T1000 (cell line): ENCODE data around the gene TNNT2.

ENCODE experiments used
- DNase-seq: peaks from one replicate; lab custom pipeline; 2025; ENCODE audit warnings: mixed read lengths; lab: John Stamatoyannopoulos, UW

TNNT2 gene

GRCh38 chr1:201377611-201378092 lies at the start of gene TNNT2:
TNNT2 (minus strand) TSS chr1:201377680; CDS start chr1:201373254, 4,426 bp downstream.
- DNase-seq = no peak

- no peak for DNase-seq
These were observed 49.2 kb upstream of the TNNT2 start for GRCh38 chr1:201426479-201427310.

- no peak for DNase-seq
These were observed 46.7 kb upstream of the TNNT2 start for GRCh38 chr1:201424146-201424545.

- no peak for DNase-seq
These were observed 46.2 kb upstream of the TNNT2 start for GRCh38 chr1:201423655-201424054.

- DNase-seq = no peak
These were observed 45.1 kb upstream of the TNNT2 start for GRCh38 chr1:201422436-201423030.

GRCh38 chr1:201422026-201422425 lies 44.5 kb upstream of the TNNT2 start:
- DNase-seq = no peak

GRCh38 chr1:201421041-201421440 lies 43.6 kb upstream of the TNNT2 start:
- no peak for DNase-seq

DNA sequence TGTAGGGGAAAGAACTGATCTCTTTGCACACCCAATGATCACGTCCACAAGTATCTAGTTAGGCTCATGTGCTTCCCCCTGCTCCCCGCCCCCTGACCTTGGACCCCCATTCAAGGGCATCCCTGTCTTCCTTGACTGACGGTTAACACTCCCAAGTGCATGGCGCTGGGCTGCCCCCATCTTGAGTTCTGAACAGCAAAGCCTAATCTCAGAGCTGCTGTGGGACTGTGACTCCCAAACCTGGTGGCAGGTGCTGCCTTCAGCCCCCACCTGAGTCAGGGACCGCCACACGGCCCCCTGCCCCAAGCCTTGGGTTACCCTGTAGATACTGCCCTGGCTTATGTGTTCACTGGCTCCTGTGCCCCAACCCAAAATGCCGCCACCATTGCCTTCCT lies 43.1 kb upstream of the TNNT2 start:
- no peak for DNase-seq

GRCh38 chr1:201419746-201420607 lies 42.5 kb upstream of the TNNT2 start:
- DNase-seq = no peak

DNA sequence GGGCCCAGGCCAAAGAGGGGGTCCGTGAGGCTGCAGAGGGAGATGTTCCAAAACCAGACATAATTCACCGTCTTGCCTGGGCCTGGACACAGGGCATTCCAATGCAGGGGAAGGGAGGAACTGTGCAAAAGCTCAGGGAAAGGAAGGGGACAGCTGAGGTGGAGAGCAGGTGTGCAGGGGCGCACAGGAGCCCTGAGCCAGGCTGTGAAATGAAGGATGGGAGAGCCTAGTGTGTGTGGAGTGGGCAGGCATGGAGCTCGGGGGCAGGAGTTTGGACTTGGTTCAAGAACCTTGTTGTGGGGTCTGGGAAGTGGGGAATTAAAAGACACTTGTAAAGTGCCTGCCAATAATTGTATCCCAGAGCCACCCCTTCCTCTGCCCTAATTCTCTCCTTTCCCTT lies 41.8 kb upstream of the TNNT2 start:
- no peak for DNase-seq

DNA sequence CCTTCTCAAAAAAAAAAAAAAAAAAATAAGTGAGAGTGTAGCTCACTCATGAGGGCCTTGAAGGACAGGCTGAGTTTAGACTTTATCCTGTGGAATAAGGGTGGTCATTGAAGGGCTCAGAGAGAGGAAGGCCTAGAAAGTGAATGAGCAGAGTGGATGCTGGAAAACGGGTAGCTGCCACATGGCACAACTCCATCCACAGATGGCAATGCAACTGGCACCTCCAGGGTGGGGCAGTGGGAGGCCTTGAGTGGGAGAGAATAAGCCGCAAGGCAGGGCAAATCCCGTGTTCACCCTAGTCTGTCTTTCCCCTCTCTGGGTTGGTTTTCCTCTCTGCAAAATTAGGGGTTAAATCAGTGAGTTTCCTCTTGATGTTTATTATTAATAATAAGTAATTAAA lies 41.0 kb upstream of the TNNT2 start:
- no peak for DNase-seq

- DNase-seq = no peak
These were observed 36.7 kb upstream of the TNNT2 start for GRCh38 chr1:201414051-201414738.

DNA sequence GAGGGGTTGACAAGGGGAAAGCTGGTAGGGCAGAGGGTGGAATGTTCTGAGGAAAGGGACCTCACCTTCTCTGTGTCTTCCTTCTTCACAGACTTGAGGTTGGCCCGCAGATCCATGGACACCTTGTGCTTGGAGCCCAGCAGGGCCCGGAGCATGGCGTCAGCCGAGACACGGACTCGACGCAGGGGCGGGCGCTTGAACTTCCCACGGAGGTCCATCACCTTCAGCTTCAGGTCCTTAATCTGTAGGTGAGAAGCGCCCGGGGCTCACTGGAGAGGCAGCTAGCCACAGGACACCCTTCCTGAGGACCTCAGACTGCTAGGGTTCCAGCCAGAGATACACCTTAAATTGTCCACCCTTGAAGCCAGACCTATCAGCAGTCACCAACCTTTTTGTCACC lies 33.8 kb upstream of the TNNT2 start:
- DNase-seq = no peak

- DNase-seq = no peak
These were observed 32.0 kb upstream of the TNNT2 start for GRCh38 chr1:201409440-201409839.

- no peak for DNase-seq
These were observed 31.3 kb upstream of the TNNT2 start for GRCh38 chr1:201408834-201409200.

- DNase-seq = peak; percentile 57
These were observed 30.8 kb upstream of the TNNT2 start for GRCh38 chr1:201408176-201408833.

DNA sequence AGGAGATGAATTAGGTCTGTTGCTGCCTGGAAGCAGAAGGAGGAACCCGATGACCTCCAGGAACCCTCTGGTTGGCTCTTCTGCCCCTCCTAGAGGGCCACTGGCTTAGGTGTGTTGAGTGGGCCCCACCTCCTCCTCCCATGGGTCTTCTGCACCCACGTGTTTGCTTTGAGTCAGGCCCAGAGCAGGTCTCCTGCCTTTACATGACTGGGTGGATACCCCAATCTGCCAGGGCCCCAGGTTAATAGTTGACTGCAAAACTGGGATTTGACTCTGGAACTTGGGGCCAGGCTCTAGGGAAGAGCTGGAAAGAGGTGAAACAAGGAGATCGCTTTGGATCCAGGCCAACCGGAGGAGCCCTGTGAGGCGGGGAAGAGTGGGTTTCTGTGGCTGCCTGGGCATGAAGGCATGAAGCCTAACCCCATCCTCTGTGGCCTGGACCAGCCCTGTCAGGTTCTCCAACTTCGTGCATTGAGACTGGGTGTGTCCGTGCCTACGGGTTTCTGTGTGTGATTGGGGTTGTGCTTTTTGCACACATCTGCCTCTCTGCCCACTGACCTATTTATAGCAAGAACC lies 29.4 kb upstream of the TNNT2 start:
- DNase-seq = no peak

DNA sequence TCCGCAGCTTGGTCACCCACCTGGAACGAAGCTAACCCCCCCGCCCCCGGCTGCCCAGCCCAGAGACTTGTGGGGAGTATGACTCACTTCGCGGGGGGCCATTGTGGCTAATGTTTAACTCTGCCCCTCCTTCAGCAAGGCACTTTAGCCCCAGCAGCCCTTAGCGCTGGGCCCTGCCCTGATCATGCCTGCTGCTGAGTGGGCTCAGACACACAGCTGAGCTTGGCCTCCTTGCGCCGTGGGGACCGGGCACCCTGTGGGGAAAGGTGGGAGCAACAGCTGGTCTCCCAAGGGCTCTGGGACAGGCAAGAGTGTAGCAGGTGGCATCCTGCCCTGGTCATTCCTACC lies 28.0 kb upstream of the TNNT2 start:
- DNase-seq = no peak

DNA sequence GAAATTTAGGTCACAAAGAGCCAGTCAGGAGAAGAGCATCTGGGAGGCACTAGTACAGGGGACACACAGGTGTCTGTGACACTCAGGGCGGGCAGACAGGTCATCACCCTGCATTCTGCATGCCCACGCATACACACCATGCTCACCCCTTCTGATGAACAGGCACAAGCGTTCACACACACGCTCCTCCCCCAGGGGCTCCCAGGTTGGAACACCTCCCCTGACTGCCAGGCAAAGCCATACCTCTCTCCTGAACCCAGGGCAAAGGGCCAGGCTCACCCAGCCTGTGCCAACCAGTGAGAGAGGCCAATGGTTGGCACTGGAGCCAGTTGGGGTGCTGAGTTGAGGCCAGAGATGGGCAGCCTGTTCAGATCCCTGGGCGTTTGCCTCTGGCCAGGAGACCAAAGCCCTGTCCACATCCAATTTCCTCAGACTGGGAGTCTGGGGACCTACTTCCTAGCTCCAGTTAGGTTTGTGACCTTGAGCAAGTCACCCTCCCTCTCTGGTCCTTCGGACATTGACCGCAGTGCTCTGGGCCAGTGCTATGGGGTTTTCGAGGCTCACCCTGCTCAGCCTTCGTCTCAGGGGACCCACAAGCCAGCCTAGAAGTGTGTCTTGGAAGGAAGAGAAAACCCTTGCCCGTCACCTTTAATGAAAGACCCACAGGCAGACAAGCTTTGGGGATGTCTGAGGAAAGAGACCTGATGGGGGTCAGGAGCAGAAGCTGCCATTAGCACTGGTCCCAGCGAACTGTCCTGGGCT lies 27.4 kb upstream of the TNNT2 start:
- DNase-seq = no peak

- no peak for DNase-seq
These were observed 26.6 kb upstream of the TNNT2 start for GRCh38 chr1:201404055-201404454.
